Natural killer cell treated with Interleukin-12 subunit alpha and Interleukin-12 subunit beta and Interleukin-15 and Interleukin-18, amount 100 ng/mL, for 72 hours (primary cell): ENCODE data around the gene RND3. TPM values are rescaled to one million over a fixed set of nuclear protein-coding genes. Genes with fewer than 3 reads are reported as not detected.

Experiments used
- ATAC-seq, 2 donors: fragments of 150-1000 bp; cut with Tn5 transposase in 1 of 2; sonication (Bioruptor Pico), chemical (Tn5 transposase) in 1 of 2; 2 replicates each; pipeline ENCODE4 v1.10.0; 2021
- DNase-seq: peaks from one replicate; pipeline ENCODE4 v3.0.0; 2022; ENCODE audit warnings: low spot score
- H3K27ac Mint-ChIP-seq, 2 donors: 1 replicate in 1 of 2; 2 replicates in 1 of 2; pipeline ENCODE4 v1.8.0; 2022; ENCODE audit warnings: mixed read lengths in 2 of 2, mild to moderate bottlenecking in 1 of 2, moderate library complexity in 1 of 2
- H3K27me3 Mint-ChIP-seq, 2 donors: 1 replicate in 1 of 2; 2 replicates in 1 of 2; pipeline ENCODE4 v1.8.0; 2022; ENCODE audit warnings: mixed read lengths in 2 of 2
- H3K36me3 Mint-ChIP-seq: one replicate; pipeline ENCODE4 v1.8.0; 2022; ENCODE audit warnings: mixed read lengths
- H3K4me1 Mint-ChIP-seq, 2 donors: 1 replicate in 1 of 2; 2 replicates in 1 of 2; pipeline ENCODE4 v1.8.0; 2022; ENCODE audit warnings: low read depth in 2 of 2, mixed read lengths in 2 of 2, mild to moderate bottlenecking in 1 of 2
- H3K4me3 Mint-ChIP-seq: one replicate; pipeline ENCODE4 v1.8.0; 2022; ENCODE audit warnings: mixed read lengths
- H3K9me3 Mint-ChIP-seq: 2 replicates; pipeline ENCODE4 v1.8.0; 2022; ENCODE audit warnings: mixed read lengths
- total RNA-seq, 2 donors: library from RNA; stranded (reverse); gene quantifications; one replicate each; pipeline ENCODE4 v1.2.3, GENCODE V29; 2022

The RND3 gene
- not detected for total RNA-seq

- peaks cover 19 to 25% of the 10 kb centered on the region in 2 donors for H3K27me3 Mint-ChIP-seq
- DNase-seq (no peak), ATAC-seq (no peak)
- H3K27ac Mint-ChIP-seq = no peak within 1 kb of the TSS
- H3K9me3 Mint-ChIP-seq = no peaks in the 10 kb centered on the region
- H3K36me3 Mint-ChIP-seq = no peaks in the 10 kb centered on the region
- H3K4me3 Mint-ChIP-seq = no peak within 1 kb of the TSS
- H3K4me1 Mint-ChIP-seq = no peaks in the 10 kb centered on the region
Observed at GRCh38 chr2:150487537-150488429, at the start of gene RND3. TSS of gene RND3 (minus strand) at chr2:150487667. CDS start at chr2:150487417, 250 bp downstream.

GRCh38 chr2:150535176-150535575 lies 47.7 kb upstream of the RND3 start:
- H3K4me3 Mint-ChIP-seq = no peak overlapping the region
- no peaks in the 10 kb centered on the region for H3K4me1 Mint-ChIP-seq
- no peak for DNase-seq
- H3K36me3 Mint-ChIP-seq = no peaks in the 10 kb centered on the region
- H3K9me3 Mint-ChIP-seq = peaks cover 4% of the 10 kb centered on the region
- no peaks in the 10 kb centered on the region for H3K27me3 Mint-ChIP-seq
- no peak for ATAC-seq
- H3K27ac Mint-ChIP-seq = no peak overlapping the region

- H3K4me1 Mint-ChIP-seq = no peaks in the 10 kb centered on the region
- H3K27ac Mint-ChIP-seq = no peak overlapping the region
- DNase-seq (no peak), ATAC-seq (no peak)
- no peak overlapping the region for H3K4me3 Mint-ChIP-seq
- peaks cover 4% of the 10 kb centered on the region for H3K9me3 Mint-ChIP-seq
- H3K36me3 Mint-ChIP-seq = no peaks in the 10 kb centered on the region
- H3K27me3 Mint-ChIP-seq = no peaks in the 10 kb centered on the region
Observed at GRCh38 chr2:150532879-150533278, 45.4 kb upstream of the RND3 start.

GRCh38 chr2:150532020-150532419 lies 44.6 kb upstream of the RND3 start:
- no peak for DNase-seq
- Mint-ChIP-seq H3K4me1 (no peaks in the 10 kb centered on the region), H3K36me3 (no peaks in the 10 kb centered on the region), H3K9me3 (peaks cover 3% of the 10 kb centered on the region), H3K4me3 (no peak overlapping the region), H3K27me3 (no peaks in the 10 kb centered on the region), H3K27ac (no peak overlapping the region)
- no peak for ATAC-seq

GRCh38 chr2:150531591-150531990 lies 44.1 kb upstream of the RND3 start:
- ATAC-seq (no peak), DNase-seq (no peak)
- Mint-ChIP-seq H3K36me3 (no peaks in the 10 kb centered on the region), H3K27me3 (no peaks in the 10 kb centered on the region), H3K27ac (no peak overlapping the region), H3K9me3 (no peaks in the 10 kb centered on the region), H3K4me1 (no peaks in the 10 kb centered on the region), H3K4me3 (no peak overlapping the region)

GRCh38 chr2:150530168-150530567 lies 42.7 kb upstream of the RND3 start:
- H3K4me3 Mint-ChIP-seq = no peak overlapping the region
- H3K4me1 Mint-ChIP-seq = no peaks in the 10 kb centered on the region
- no peaks in the 10 kb centered on the region for H3K27me3 Mint-ChIP-seq
- H3K9me3 Mint-ChIP-seq = no peaks in the 10 kb centered on the region
- DNase-seq = no peak
- H3K27ac Mint-ChIP-seq = no peak overlapping the region
- no peaks in the 10 kb centered on the region for H3K36me3 Mint-ChIP-seq
- no peak for ATAC-seq

- H3K9me3 Mint-ChIP-seq = peaks cover 3% of the 10 kb centered on the region
- no peaks in the 10 kb centered on the region for H3K36me3 Mint-ChIP-seq
- ATAC-seq = no peak
- no peaks in the 10 kb centered on the region for H3K27me3 Mint-ChIP-seq
- no peak for DNase-seq
- no peaks in the 10 kb centered on the region for H3K4me1 Mint-ChIP-seq
- H3K27ac Mint-ChIP-seq = no peak overlapping the region
- H3K4me3 Mint-ChIP-seq = no peak overlapping the region
Observed at GRCh38 chr2:150528861-150529801, 41.7 kb upstream of the RND3 start.

GRCh38 chr2:150526827-150527226 lies 39.4 kb upstream of the RND3 start:
- DNase-seq = no peak
- Mint-ChIP-seq H3K4me1 (no peaks in the 10 kb centered on the region), H3K4me3 (no peak overlapping the region), H3K36me3 (no peaks in the 10 kb centered on the region), H3K27me3 (no peaks in the 10 kb centered on the region), H3K9me3 (peaks cover 10% of the 10 kb centered on the region), H3K27ac (no peak overlapping the region)
- no peak for ATAC-seq

GRCh38 chr2:150526006-150526405 lies 38.5 kb upstream of the RND3 start:
- H3K27me3 Mint-ChIP-seq = no peaks in the 10 kb centered on the region
- no peak for ATAC-seq
- H3K4me3 Mint-ChIP-seq = no peak overlapping the region
- peaks cover 15% of the 10 kb centered on the region for H3K9me3 Mint-ChIP-seq
- no peaks in the 10 kb centered on the region for H3K36me3 Mint-ChIP-seq
- H3K4me1 Mint-ChIP-seq = no peaks in the 10 kb centered on the region
- DNase-seq = no peak
- H3K27ac Mint-ChIP-seq = no peak overlapping the region

GRCh38 chr2:150522269-150522668 lies 34.8 kb upstream of the RND3 start:
- Mint-ChIP-seq H3K27me3 (no peaks in the 10 kb centered on the region), H3K9me3 (peaks cover 19% of the 10 kb centered on the region), H3K36me3 (no peaks in the 10 kb centered on the region), H3K4me3 (no peak overlapping the region), H3K4me1 (no peaks in the 10 kb centered on the region), H3K27ac (no peak overlapping the region)
- no peak for ATAC-seq
- no peak for DNase-seq

GRCh38 chr2:150520887-150521664 lies 33.6 kb upstream of the RND3 start:
- Mint-ChIP-seq H3K4me1 (no peaks in the 10 kb centered on the region), H3K27ac (no peak overlapping the region), H3K4me3 (no peak overlapping the region), H3K27me3 (no peaks in the 10 kb centered on the region), H3K9me3 (peaks cover 19% of the 10 kb centered on the region), H3K36me3 (no peaks in the 10 kb centered on the region)
- ATAC-seq (no peak), DNase-seq (no peak)

GRCh38 chr2:150520033-150520432 lies 32.6 kb upstream of the RND3 start:
- no peak overlapping the region for H3K27ac Mint-ChIP-seq
- H3K4me1 Mint-ChIP-seq = no peaks in the 10 kb centered on the region
- H3K9me3 Mint-ChIP-seq = peaks cover 19% of the 10 kb centered on the region
- no peaks in the 10 kb centered on the region for H3K36me3 Mint-ChIP-seq
- no peak overlapping the region for H3K4me3 Mint-ChIP-seq
- ATAC-seq = no peak
- DNase-seq = no peak
- H3K27me3 Mint-ChIP-seq = no peaks in the 10 kb centered on the region

GRCh38 chr2:150517951-150518680 lies 30.6 kb upstream of the RND3 start:
- Mint-ChIP-seq H3K36me3 (no peaks in the 10 kb centered on the region), H3K4me3 (no peak overlapping the region)

More at GRCh38 chr2:150517951-150518680, 30.6 kb upstream of the RND3 start:
- Mint-ChIP-seq H3K27me3 (no peaks in the 10 kb centered on the region), H3K27ac (no peak overlapping the region), H3K4me1 (no peaks in the 10 kb centered on the region), H3K9me3 (peaks cover 15% of the 10 kb centered on the region)
- no peak for DNase-seq
- ATAC-seq = no peak
